ENCODE data around the gene VAV1. TPM values are rescaled to one million over a fixed set of nuclear protein-coding genes. Genes with fewer than 3 reads are reported as not detected.

VAV1 gene
- total and polyA plus RNA-seq, 9 of the 15 experiments (the other 6 are each of a cell fraction or from before 2014, with no cell fraction given), result 0.46 to 20.1 (median 11.1) TPM

DNA sequence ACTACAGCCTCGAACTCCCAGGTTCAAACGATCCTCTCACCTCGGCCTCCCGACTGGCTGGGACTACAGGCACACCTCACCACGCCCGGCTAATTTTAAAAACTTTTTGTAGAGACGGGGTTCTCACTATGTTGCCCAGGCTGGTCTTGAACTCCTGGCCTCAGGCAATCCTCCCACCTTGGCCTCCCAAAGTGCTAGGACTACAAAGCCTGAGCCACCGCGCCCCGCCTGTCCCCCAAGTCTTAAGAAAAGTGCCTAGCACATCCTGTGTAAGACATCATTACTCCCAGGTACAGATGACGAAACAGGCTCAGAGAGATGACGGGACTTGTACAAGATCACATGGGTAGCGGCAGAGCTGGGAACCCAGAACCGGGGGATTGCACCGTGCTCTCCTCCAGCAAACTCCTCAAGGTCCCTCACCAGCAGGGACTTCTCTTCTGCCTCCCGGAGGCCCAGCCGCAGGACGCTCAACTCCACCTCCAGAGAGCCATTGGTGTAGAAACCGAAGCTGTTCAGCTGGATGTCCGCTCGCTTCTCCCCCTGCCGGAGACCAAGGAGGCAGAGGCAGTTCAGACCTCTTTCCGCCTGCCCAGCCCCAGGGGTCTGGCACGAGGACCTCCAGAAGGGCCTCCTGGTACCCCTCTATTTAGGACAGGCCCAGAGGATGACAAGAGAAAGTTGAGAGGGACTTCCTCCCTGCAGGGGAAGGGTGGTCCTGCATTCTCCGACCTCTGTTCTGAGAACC, 36.2 kb upstream of the VAV1 start (continued):
- TF ChIP-seq, protein P1, sequence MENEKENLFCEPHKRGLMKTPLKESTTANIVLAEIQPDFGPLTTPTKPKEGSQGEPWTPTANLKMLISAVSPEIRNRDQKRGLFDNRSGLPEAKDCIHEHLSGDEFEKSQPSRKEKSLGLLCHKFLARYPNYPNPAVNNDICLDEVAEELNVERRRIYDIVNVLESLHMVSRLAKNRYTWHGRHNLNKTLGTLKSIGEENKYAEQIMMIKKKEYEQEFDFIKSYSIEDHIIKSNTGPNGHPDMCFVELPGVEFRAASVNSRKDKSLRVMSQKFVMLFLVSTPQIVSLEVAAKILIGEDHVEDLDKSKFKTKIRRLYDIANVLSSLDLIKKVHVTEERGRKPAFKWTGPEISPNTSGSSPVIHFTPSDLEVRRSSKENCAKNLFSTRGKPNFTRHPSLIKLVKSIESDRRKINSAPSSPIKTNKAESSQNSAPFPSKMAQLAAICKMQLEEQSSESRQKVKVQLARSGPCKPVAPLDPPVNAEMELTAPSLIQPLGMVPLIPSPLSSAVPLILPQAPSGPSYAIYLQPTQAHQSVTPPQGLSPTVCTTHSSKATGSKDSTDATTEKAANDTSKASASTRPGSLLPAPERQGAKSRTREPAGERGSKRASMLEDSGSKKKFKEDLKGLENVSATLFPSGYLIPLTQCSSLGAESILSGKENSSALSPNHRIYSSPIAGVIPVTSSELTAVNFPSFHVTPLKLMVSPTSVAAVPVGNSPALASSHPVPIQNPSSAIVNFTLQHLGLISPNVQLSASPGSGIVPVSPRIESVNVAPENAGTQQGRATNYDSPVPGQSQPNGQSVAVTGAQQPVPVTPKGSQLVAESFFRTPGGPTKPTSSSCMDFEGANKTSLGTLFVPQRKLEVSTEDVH (IDR thresholded peaks at IDR 0.05; ENCODE audit: low read depth, partially characterized antibody), result no peak
- no peak for TF ChIP-seq NR2F6 (CRISPR knock-in tag; IDR thresholded peaks at IDR 0.05)
- TF ChIP-seq ZNF586 (CRISPR knock-in tag; conservative IDR thresholded peaks at IDR 0.05), result no peak
- no peak for TF ChIP-seq MTA2 (IDR thresholded peaks at IDR 0.05; ENCODE audit: low read depth)
- TF ChIP-seq IFI16 (CRISPR knock-in tag; IDR thresholded peaks at IDR 0.05), result no peak
- TF ChIP-seq ZNF75A (CRISPR knock-in tag; IDR thresholded peaks at IDR 0.05), result no peak
- no peak for TF ChIP-seq BCOR (IDR thresholded peaks at IDR 0.05)
- TF ChIP-seq, protein P2, sequence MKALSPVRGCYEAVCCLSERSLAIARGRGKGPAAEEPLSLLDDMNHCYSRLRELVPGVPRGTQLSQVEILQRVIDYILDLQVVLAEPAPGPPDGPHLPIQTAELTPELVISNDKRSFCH (CRISPR knock-in tag; IDR thresholded peaks at IDR 0.05), result no peak
- TF ChIP-seq, protein P2 (tag; IDR thresholded peaks at IDR 0.05), result no peak
- no peak for TF ChIP-seq HMG20B (CRISPR knock-in tag; IDR thresholded peaks at IDR 0.05)
- no peak for TF ChIP-seq SMAD1 (IDR thresholded peaks at IDR 0.05; ENCODE audit: low read depth, low read length, partially characterized antibody)
- TF ChIP-seq DLX4 (CRISPR knock-in tag; IDR thresholded peaks at IDR 0.05), result no peak
- TF ChIP-seq, protein P3, sequence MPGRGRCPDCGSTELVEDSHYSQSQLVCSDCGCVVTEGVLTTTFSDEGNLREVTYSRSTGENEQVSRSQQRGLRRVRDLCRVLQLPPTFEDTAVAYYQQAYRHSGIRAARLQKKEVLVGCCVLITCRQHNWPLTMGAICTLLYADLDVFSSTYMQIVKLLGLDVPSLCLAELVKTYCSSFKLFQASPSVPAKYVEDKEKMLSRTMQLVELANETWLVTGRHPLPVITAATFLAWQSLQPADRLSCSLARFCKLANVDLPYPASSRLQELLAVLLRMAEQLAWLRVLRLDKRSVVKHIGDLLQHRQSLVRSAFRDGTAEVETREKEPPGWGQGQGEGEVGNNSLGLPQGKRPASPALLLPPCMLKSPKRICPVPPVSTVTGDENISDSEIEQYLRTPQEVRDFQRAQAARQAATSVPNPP (IDR thresholded peaks at IDR 0.05; ENCODE audit: borderline replicate concordance, insufficient read depth, insufficient read length), result no peak
- no peak for TF ChIP-seq BACH1 (tag; IDR thresholded peaks at IDR 0.05)
- TF ChIP-seq BCLAF1 (IDR thresholded peaks at IDR 0.05; ENCODE audit: borderline replicate concordance in 1 of 2, control insufficient read depth in 1 of 2, low read depth in 2 of 2, low read length in 1 of 2), result no peak
- no peak for TF ChIP-seq ZNF282 (CRISPR knock-in tag; IDR thresholded peaks at IDR 0.05)
- no peak for TF ChIP-seq ZBTB34 (CRISPR knock-in tag; IDR thresholded peaks at IDR 0.05)
- TF ChIP-seq ZNF134 (CRISPR knock-in tag; conservative IDR thresholded peaks at IDR 0.05), result no peak
- no peak for TF ChIP-seq TAF9B (IDR thresholded peaks at IDR 0.05; ENCODE audit: partially characterized antibody)

All from K562 (cell line).